ENCODE results near the gene CDC42EP3. TPM values are rescaled to one million over a fixed set of nuclear protein-coding genes. Genes with fewer than 3 reads are reported as not detected.

The CDC42EP3 gene
- polyA plus RNA-seq, 2 of the 4 experiments (the other 2 are of a cell fraction) = 23.8 to 39.1 TPM

- no peaks in the 10 kb centered on the region for H3K4me1 ChIP-seq
- ATAC-seq = no peak
- TF ChIP-seq ZC3H11A (IDR thresholded peaks at IDR 0.05) (no peak), RAD21 (conservative IDR thresholded peaks at IDR 0.05 in 1 of 2, IDR thresholded peaks at IDR 0.05 in 1 of 2) (no peak), HOXB5 (CRISPR knock-in tag; IDR thresholded peaks at IDR 0.05) (no peak), PHF8 (IDR thresholded peaks at IDR 0.05; ENCODE audit: borderline replicate concordance, low read depth) (no peak), CHD4 (IDR thresholded peaks at IDR 0.05; ENCODE audit: borderline replicate concordance) (no peak), CBX2 (IDR thresholded peaks at IDR 0.05; ENCODE audit: borderline replicate concordance, low read depth) (no peak), GATA3 (IDR thresholded peaks at IDR 0.05; ENCODE audit: borderline replicate concordance) (no peak), FOXS1 (CRISPR knock-in tag; IDR thresholded peaks at IDR 0.05) (no peak)
- H3K4me2 ChIP-seq = no peak overlapping the region
- ChIA-PET POLR2A (no interaction called here), CTCF (interaction anchor here (0.6 to 1.4 kb wide), 3 partner anchors 10 to 436 kb away, joined by 3 to 6 read pairs (median 3); no protein-coding TSS in a partner anchor)
- WGBS (ENCODE audit: missing lambda C conversion rate) = 60% methylated on average over 6 of the region's 6 CpGs
- H3K9me3 ChIP-seq = no peaks in the 10 kb centered on the region
- FAIRE-seq = no peak
- no peak overlapping the region for H3K4me3 ChIP-seq
- H3K27ac ChIP-seq = no peak overlapping the region
- DNase-seq (ENCODE audit: low read depth in 1 of 2, low spot score in 1 of 2) = no peak
Measured at GRCh38 chr2:37609782-37610181, 61.7 kb downstream of the CDC42EP3 start.

DNA sequence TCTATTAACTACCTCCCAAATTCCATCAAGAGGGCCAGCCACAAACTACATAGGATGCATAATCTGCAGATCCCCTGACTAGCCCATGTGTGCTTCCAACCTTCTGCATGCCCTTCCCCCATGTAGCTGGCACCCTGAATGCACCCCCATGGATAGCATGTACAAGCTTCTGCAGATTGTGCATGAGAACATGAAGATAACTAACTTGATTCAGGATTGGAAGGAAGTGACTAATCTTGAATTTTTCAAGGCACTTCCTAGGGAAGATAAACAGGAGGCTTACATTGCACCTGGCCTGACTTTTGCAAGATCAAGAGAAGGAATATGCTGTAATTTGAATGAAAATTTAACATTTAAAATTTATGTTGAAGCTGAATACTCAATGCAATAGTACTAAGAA, 66.7 kb downstream of the CDC42EP3 start:
- Histone ChIP-seq H3K4me3 (no peak overlapping the region), H3K4me2 (no peak overlapping the region), H3K9me3 (no peaks in the 10 kb centered on the region), H3K27ac (no peak overlapping the region), H3K4me1 (no peaks in the 10 kb centered on the region)
- FAIRE-seq (no peak), DNase-seq (ENCODE audit: low read depth in 1 of 2, low spot score in 1 of 2) (no peak), ATAC-seq (no peak)
- ChIA-PET POLR2A (no interaction called here), CTCF (interaction anchor here (1.0 to 1.9 kb wide), 4 partner anchors 14 to 228 kb away, joined by 3 to 5 read pairs (median 3); no protein-coding TSS in a partner anchor)
- no peak for TF ChIP-seq EP300 (IDR thresholded peaks at IDR 0.05)
- no peak for TF ChIP-seq RARB (CRISPR knock-in tag; IDR thresholded peaks at IDR 0.05)
- TF ChIP-seq RAD21 (conservative IDR thresholded peaks at IDR 0.05 in 1 of 2, IDR thresholded peaks at IDR 0.05 in 1 of 2) = no peak
- no peak for TF ChIP-seq PHF8 (IDR thresholded peaks at IDR 0.05; ENCODE audit: borderline replicate concordance, low read depth)
- no peak for TF ChIP-seq CHD4 (IDR thresholded peaks at IDR 0.05; ENCODE audit: borderline replicate concordance)
- no peak for TF ChIP-seq MAZ (IDR thresholded peaks at IDR 0.05; ENCODE audit: borderline replicate concordance, low read depth, low read length)

DNA sequence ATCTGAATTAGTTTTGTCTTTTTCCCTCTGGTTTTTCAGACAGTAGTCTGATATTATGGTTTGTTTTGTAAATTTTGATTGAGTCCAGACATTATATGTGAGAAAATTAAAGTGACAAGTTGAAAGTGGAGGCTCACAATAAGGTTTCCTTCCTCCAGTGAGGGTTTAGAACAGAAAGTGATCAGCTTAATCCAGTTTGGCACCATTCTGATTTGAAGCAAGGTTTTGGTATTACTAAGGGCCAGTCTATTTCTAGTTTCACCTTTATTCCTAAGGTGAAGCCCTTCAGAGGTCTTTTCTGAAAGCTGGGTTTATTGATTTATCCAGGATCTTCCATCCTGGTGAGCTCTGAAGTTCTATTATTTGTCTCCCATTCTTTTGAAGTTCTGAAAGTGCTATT, 68.7 kb downstream of the CDC42EP3 start:
- FAIRE-seq (no peak), DNase-seq (ENCODE audit: low read depth in 1 of 2, low spot score in 1 of 2) (no peak), ATAC-seq (no peak)
- ChIA-PET POLR2A (no interaction called here), CTCF (interaction anchor here (1.5 kb wide), 1 partner anchor 13 kb away, joined by 4 read pairs; no protein-coding TSS in a partner anchor)
- no peak for TF ChIP-seq MAX (IDR thresholded peaks at IDR 0.05)
- no peak for TF ChIP-seq POLR2AphosphoS2 (conservative IDR thresholded peaks at IDR 0.05; ENCODE audit: low read length)
- no peak for TF ChIP-seq TP53 (CRISPR knock-in tag; IDR thresholded peaks at IDR 0.05)
- TF ChIP-seq POLR2A (IDR thresholded peaks at IDR 0.05; ENCODE audit: low read length) = no peak
- no peak for TF ChIP-seq ZSCAN20 (CRISPR knock-in tag; IDR thresholded peaks at IDR 0.05)
- TF ChIP-seq JUN (IDR thresholded peaks at IDR 0.05) = no peak
- TF ChIP-seq E2F6 (IDR thresholded peaks at IDR 0.05; ENCODE audit: borderline replicate concordance, low read depth) = no peak
- TF ChIP-seq RAD21 (conservative IDR thresholded peaks at IDR 0.05 in 1 of 2, IDR thresholded peaks at IDR 0.05 in 1 of 2) = no peak
- no peak for TF ChIP-seq KDM1A (IDR thresholded peaks at IDR 0.05; ENCODE audit: low read depth)
- no peak for TF ChIP-seq CBX8 (IDR thresholded peaks at IDR 0.05)
- no peak for TF ChIP-seq FOSL2 (IDR thresholded peaks at IDR 0.05)
- TF ChIP-seq FOSL2 (CRISPR knock-in tag; IDR thresholded peaks at IDR 0.05) = no peak
- no peak for TF ChIP-seq NR3C1 (IDR thresholded peaks at IDR 0.05)
- TF ChIP-seq GATA3 (IDR thresholded peaks at IDR 0.05; ENCODE audit: borderline replicate concordance) = no peak
- TF ChIP-seq, protein P1, sequence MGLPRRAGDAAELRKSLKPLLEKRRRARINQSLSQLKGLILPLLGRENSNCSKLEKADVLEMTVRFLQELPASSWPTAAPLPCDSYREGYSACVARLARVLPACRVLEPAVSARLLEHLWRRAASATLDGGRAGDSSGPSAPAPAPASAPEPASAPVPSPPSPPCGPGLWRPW (IDR thresholded peaks at IDR 0.05) = no peak
- TF ChIP-seq EHF (CRISPR knock-in tag; IDR thresholded peaks at IDR 0.05) = no peak
- TF ChIP-seq ZC3H11A (IDR thresholded peaks at IDR 0.05) = no peak
- TF ChIP-seq RCOR1 (IDR thresholded peaks at IDR 0.05; ENCODE audit: low read depth, low read length) = no peak
- TF ChIP-seq MYC (IDR thresholded peaks at IDR 0.05; ENCODE audit: borderline replicate concordance, low read length) = no peak
- TF ChIP-seq ZFP36 (IDR thresholded peaks at IDR 0.05; ENCODE audit: borderline replicate concordance, partially characterized antibody) = no peak
- no peaks in the 10 kb centered on the region for H3K4me1 ChIP-seq
- no peak overlapping the region for H3K27ac ChIP-seq
- H3K9me3 ChIP-seq = no peaks in the 10 kb centered on the region
- H3K4me2 ChIP-seq = no peak overlapping the region
- no peak overlapping the region for H3K4me3 ChIP-seq

Measured in A549 (cell line).